ENCODE data around the gene MUC7.

DNA sequence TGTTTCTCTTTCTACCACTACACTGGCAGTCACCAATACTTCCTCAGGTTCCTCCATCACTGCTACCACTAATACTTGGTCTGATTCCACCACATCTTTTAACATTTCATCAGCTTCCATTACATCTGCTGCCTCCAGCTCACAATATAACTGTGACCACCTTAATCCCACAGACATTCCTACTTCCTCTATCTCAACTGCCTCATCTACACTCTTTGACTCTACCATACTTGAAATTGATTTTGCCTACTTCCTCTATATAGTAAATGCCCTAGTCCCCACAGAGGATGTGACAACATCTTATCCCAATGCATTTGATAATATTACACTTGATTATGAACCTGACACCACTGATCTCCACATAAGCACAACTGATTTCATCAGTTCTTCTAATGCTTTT, 45.2 kb upstream of the MUC7 start:
- TF ChIP-seq POLR2A (IDR thresholded peaks at IDR 0.05; ENCODE audit: borderline replicate concordance, extremely low read depth, insufficient read depth, insufficient read length) (no peak), JUND (IDR thresholded peaks at IDR 0.05) (no peak), POLR2AphosphoS5 (IDR thresholded peaks at IDR 0.05; ENCODE audit: low read depth, low read length) (no peak), REST (IDR thresholded peaks at IDR 0.05; ENCODE audit: low read depth) (no peak), YY1 (IDR thresholded peaks at IDR 0.05; ENCODE audit: extremely low read depth, insufficient replicate concordance, low read depth, low read length) (no peak)
- TF ChIP-seq, protein P1, sequence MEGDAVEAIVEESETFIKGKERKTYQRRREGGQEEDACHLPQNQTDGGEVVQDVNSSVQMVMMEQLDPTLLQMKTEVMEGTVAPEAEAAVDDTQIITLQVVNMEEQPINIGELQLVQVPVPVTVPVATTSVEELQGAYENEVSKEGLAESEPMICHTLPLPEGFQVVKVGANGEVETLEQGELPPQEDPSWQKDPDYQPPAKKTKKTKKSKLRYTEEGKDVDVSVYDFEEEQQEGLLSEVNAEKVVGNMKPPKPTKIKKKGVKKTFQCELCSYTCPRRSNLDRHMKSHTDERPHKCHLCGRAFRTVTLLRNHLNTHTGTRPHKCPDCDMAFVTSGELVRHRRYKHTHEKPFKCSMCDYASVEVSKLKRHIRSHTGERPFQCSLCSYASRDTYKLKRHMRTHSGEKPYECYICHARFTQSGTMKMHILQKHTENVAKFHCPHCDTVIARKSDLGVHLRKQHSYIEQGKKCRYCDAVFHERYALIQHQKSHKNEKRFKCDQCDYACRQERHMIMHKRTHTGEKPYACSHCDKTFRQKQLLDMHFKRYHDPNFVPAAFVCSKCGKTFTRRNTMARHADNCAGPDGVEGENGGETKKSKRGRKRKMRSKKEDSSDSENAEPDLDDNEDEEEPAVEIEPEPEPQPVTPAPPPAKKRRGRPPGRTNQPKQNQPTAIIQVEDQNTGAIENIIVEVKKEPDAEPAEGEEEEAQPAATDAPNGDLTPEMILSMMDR (IDR thresholded peaks at IDR 0.05 in 2 of 3, conservative IDR thresholded peaks at IDR 0.05 in 1 of 3; ENCODE audit: borderline replicate concordance in 1 of 3, insufficient read depth in 1 of 3, low read depth in 2 of 3, low read length in 2 of 3), result no peak

All from HCT116 (cell line).